Measurements from ENCODE around the gene KISS1R.

GRCh38 chr19:929203-929890, 12.2 kb downstream of the KISS1R start:
- TF ChIP-seq CTCF (conservative IDR thresholded peaks at IDR 0.05; ENCODE audit: low read depth, low read length) (no peak), POLR2A (IDR thresholded peaks at IDR 0.05; ENCODE audit: low read depth, low read length) (no peak), MAFK (IDR thresholded peaks at IDR 0.05; ENCODE audit: low read depth, low read length) (no peak), RAD21 (IDR thresholded peaks at IDR 0.05; ENCODE audit: low read length) (no peak), CEBPB (IDR thresholded peaks at IDR 0.05; ENCODE audit: low read depth, low read length) (no peak), CHD1 (IDR thresholded peaks at IDR 0.05; ENCODE audit: low read depth, low read length) (no peak), FOS (IDR thresholded peaks at IDR 0.05; ENCODE audit: low read depth, low read length) (no peak), USF2 (IDR thresholded peaks at IDR 0.05; ENCODE audit: low read depth, low read length) (no peak), RFX5 (IDR thresholded peaks at IDR 0.05; ENCODE audit: low read depth, low read length) (no peak), MAZ (IDR thresholded peaks at IDR 0.05; ENCODE audit: borderline replicate concordance, low read depth, low read length) (no peak)

Measured in IMR-90 (cell line).